Upper lobe of left lung (tissue), 6 donors: ENCODE measurements around the gene SST. TPM values are rescaled to one million over a fixed set of nuclear protein-coding genes. Genes with fewer than 3 reads are reported as not detected.

Experiments used
- ATAC-seq, 2 donors: fragments of 200-7000 bp; cut with Tn5 transposase; one replicate each; pipeline ENCODE4 v1.9.1; 2022; ENCODE audit warnings: mild to moderate bottlenecking in 2 of 2, moderate library complexity in 2 of 2; ENCODE audit not compliant: low FRiP score in 2 of 2
- DNase-seq, 2 donors: peaks; one replicate each; pipeline ENCODE4 v3.0.0-alpha.2; 2019 to 2020
- H3K27ac ChIP-seq, 4 donors: fragments of 200-600 bp; sonication (generic); one replicate each; pipeline ENCODE4 v1.5.1; 2016 to 2019
- H3K27me3 ChIP-seq, 4 donors: fragments of 200-600 bp; sonication (generic); one replicate each; pipeline ENCODE4 v1.5.1; 2017 to 2019
- H3K36me3 ChIP-seq, 4 donors: fragments of 200-600 bp; sonication (generic); one replicate each; pipeline ENCODE4 v1.5.1; 2016 to 2019
- H3K4me1 ChIP-seq, 4 donors: fragments of 200-600 bp; sonication (generic); one replicate each; pipeline ENCODE4 v1.5.1; 2018 to 2019
- H3K4me3 ChIP-seq, 4 donors: fragments of 200-600 bp; sonication (generic); one replicate each; pipeline ENCODE4 v1.5.1; 2017 to 2019; ENCODE audit warnings: mild to moderate bottlenecking in 2 of 4, moderate library complexity in 1 of 4
- H3K9me3 ChIP-seq, 4 donors: fragments of 200-600 bp; sonication (generic); one replicate each; pipeline ENCODE4 v1.5.1; 2018 to 2019
- EP300 ChIP-seq, 4 donors: sonication (generic); formaldehyde crosslinking; IDR thresholded peaks; one replicate each; pipeline ENCODE4 v1.5.1; 2017; ENCODE audit warnings: antibody characterized with exemption in 4 of 4, control low read depth in 2 of 4
- POLR2A ChIP-seq, 4 donors: fragments of 450-650 bp; IDR thresholded peaks; one replicate each; pipeline ENCODE4 v1.5.1; 2016 to 2017; ENCODE audit warnings: antibody characterized with exemption in 4 of 4, mild to moderate bottlenecking in 2 of 4
- POLR2AphosphoS5 ChIP-seq, 2 donors: sonication (generic); formaldehyde crosslinking; IDR thresholded peaks; one replicate each; pipeline ENCODE4 v1.5.1; 2017; ENCODE audit warnings: antibody characterized with exemption in 2 of 2
- WGBS, 2 donors: methylation state at CpG; one replicate each; pipeline ENCODE4 v1.1.5; 2017 to 2018; 5-methylcytosine and 5-hydroxymethylcytosine counted together
- total RNA-seq, 6 donors: library from RNA; depleted of rRNA in 4 of 6; stranded (reverse); fragments of >200 nt in 4 of 6; gene quantifications; one replicate each; pipeline versions ENCODE4 v1.1.0 to v1.2.1, GENCODE V29; 2016 to 2021
- TF ChIP-seq, protein P1 (sequence below), 6 experiments: fragments of 450-650 bp in 4 of 6; fragments of 200-600 bp in 2 of 6; sonication (generic) in 2 of 6; IDR thresholded peaks; one replicate each; pipeline ENCODE4 v1.5.1; 2016 to 2019; ENCODE audit warnings: antibody characterized with exemption in 6 of 6
- donor health status: DM: no; HTN: no; CAD: no; lungs with moderate emphysema.
- donor health status: DM: no; HTN: yes; CAD: no; lungs with severe emphysema.

SST gene
- total RNA-seq, 6 donors from 2014 or later: not detected

DNA sequence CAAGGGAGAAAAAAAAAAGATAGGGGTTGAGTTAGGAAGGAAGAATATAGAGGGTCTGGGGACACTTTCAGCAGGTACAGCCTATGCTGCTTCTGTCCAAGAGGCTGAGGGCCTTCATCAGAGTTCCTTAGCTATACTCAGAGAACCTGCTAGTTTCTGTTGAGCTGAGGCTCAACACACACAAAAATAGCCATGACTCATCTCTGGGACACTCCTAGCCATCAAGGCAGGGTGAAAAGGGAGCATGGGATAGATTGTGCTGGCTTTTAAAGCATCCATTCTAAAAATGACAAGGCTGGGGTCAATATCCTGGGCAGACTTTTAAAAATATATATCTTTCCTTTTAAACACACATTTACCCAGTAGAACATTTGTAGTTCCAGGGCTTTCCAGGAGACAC is 35.0 kb upstream of the SST start:
- H3K9me3 ChIP-seq: no peaks in the 10 kb centered on the region
- ATAC-seq (no peak), DNase-seq (no peak)
- no peak overlapping the region for H3K27ac ChIP-seq
- H3K4me1 ChIP-seq: peaks cover 0 to 4% (median 0%) of the 10 kb centered on the region in 4 donors
- no peak overlapping the region for H3K4me3 ChIP-seq
- TF ChIP-seq, protein P1, sequence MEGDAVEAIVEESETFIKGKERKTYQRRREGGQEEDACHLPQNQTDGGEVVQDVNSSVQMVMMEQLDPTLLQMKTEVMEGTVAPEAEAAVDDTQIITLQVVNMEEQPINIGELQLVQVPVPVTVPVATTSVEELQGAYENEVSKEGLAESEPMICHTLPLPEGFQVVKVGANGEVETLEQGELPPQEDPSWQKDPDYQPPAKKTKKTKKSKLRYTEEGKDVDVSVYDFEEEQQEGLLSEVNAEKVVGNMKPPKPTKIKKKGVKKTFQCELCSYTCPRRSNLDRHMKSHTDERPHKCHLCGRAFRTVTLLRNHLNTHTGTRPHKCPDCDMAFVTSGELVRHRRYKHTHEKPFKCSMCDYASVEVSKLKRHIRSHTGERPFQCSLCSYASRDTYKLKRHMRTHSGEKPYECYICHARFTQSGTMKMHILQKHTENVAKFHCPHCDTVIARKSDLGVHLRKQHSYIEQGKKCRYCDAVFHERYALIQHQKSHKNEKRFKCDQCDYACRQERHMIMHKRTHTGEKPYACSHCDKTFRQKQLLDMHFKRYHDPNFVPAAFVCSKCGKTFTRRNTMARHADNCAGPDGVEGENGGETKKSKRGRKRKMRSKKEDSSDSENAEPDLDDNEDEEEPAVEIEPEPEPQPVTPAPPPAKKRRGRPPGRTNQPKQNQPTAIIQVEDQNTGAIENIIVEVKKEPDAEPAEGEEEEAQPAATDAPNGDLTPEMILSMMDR (IDR thresholded peaks at IDR 0.05): no peak
- TF ChIP-seq POLR2A (IDR thresholded peaks at IDR 0.05) (no peak), EP300 (IDR thresholded peaks at IDR 0.05) (no peak), POLR2AphosphoS5 (IDR thresholded peaks at IDR 0.05) (no peak)
- H3K27me3 ChIP-seq: no peaks in the 10 kb centered on the region
- no peaks in the 10 kb centered on the region for H3K36me3 ChIP-seq

DNA sequence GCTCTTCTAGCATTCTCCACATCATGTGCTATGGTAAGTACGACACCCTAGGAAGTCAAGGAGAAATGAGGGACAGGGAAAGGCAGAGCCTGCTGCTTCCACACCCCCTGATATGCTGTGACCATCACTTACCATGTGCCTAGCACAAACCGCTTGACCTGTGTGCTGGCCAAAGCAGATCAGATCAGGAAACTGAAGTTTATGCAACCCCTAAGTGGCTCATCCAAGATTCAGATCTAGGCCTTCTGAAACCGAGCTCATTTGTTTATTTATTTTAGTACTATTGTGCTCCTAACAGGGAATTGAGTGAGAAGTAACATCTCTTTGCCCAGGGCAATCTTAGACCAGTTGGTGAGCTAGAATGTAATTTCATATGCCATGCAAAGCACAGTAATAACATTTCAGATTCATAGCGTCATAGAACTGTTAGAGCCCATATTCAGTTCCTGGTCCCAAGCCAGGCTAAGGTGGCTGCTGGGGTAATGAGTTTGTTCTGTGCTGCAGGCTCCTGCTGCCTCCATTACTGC is 32.4 kb upstream of the SST start, which contains the start of gene RTP2:
Gene RTP2 (minus strand): TSS at position 51 of the 527 bp plus-strand sequence. CDS start 429 bp downstream, outside the sequence.
- TF ChIP-seq, protein P1 (IDR thresholded peaks at IDR 0.05): no peak
- TF ChIP-seq POLR2AphosphoS5 (IDR thresholded peaks at IDR 0.05): no peak
- no peak for TF ChIP-seq EP300 (IDR thresholded peaks at IDR 0.05)
- no peak for TF ChIP-seq POLR2A (IDR thresholded peaks at IDR 0.05)
- Histone ChIP-seq H3K27me3 (no peaks in the 10 kb centered on the region), H3K27ac (no peak within 1 kb of the TSS), H3K9me3 (no peaks in the 10 kb centered on the region), H3K4me1 (peaks cover 0 to 4% (median 0%) of the 10 kb centered on the region in 4 donors), H3K36me3 (no peaks in the 10 kb centered on the region), H3K4me3 (no peak within 1 kb of the TSS)
- 37 to 43% methylated on average over 3 to 4 of the region's 4 CpGs for WGBS, 2 donors
- ATAC-seq (no peak), DNase-seq (no peak)

DNA sequence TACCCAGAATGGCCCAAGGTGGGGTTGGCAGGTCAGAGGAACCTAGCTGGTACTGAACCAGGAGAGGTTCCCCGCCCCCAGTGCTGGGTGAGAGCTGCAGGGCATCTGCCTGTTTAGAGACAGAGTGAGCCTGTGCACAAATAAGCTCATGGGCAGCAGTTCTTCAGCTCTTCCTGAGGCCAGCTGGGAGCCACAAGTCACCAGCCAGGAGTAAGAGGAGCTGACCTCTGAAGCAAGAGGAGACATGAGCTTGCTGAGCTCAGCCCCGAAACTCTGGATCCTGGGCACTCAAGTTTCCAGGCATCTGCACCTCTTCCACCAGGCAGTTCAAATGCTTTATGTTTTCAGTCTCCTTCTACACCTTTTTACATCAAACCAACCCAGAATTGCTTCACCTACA is 30.1 kb upstream of the SST start:
- H3K4me1 ChIP-seq: peaks cover 0 to 4% (median 0%) of the 10 kb centered on the region in 4 donors
- no peak for DNase-seq
- WGBS, 2 donors: 100% methylated on average over 2 of the region's 2 CpGs

DNA sequence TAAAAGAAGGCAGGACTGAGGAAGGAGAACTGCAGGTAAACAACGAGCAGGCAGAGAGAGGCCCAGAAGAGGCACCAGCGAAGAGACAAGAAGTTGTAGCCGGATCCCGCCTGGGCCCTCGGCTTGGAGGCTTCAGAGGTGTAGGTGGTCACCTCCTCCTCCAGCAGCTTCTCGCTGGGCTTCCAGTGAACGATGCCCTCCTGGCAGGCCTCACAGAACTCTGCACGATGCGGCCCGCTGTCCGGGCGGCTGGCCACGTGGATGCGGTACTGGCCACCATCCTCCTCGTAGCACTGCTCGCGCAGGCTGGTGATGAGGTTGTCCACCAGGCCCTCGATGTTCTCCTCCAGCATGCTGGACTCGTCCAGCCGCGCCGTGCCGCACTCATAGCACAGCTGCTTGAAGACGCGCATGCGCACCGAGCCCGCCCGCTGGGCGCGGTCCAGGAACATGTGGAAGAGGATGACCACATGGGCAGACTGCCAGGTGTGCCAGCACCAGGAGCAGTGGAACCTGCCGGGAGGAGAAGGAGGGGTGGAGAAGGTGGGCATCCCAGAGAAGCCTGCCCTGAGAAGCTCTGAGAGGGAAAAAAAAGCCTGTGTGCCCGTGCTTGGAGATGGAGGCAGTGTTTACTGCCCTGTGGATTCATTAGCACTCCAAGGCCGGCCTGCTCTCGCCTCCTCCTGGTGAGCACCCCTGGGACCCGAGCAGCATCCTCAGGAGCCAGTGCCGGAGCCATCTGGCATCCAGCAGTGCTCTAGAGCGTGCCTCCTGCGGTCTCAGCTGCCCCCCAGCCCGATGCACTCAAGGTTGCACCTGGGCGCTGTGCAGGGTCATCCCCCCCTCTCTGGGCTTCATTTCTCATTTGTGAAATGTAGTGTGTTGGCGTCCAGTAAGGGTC is 28.6 kb upstream of the SST start:
- H3K9me3 ChIP-seq: no peaks in the 10 kb centered on the region
- ATAC-seq (no peak), DNase-seq (peak in 1 of 2 donors; percentile 76)
- WGBS, 2 donors: 89 to 93% methylated on average over 35 to 39 of the region's 42 CpGs
- no peak overlapping the region for H3K4me3 ChIP-seq
- H3K27ac ChIP-seq: no peak overlapping the region
- H3K27me3 ChIP-seq: no peaks in the 10 kb centered on the region
- TF ChIP-seq, protein P1 (IDR thresholded peaks at IDR 0.05): no peak
- no peak for TF ChIP-seq POLR2AphosphoS5 (IDR thresholded peaks at IDR 0.05)
- no peak for TF ChIP-seq POLR2A (IDR thresholded peaks at IDR 0.05)
- TF ChIP-seq EP300 (IDR thresholded peaks at IDR 0.05): no peak
- peaks cover 0 to 4% (median 0%) of the 10 kb centered on the region in 4 donors for H3K4me1 ChIP-seq
- no peaks in the 10 kb centered on the region for H3K36me3 ChIP-seq

More for the DNA sequence above, 30.1 kb upstream of the SST start:
- Histone ChIP-seq H3K4me3 (no peak overlapping the region), H3K9me3 (no peaks in the 10 kb centered on the region), H3K27me3 (no peaks in the 10 kb centered on the region), H3K27ac (no peak overlapping the region), H3K36me3 (no peaks in the 10 kb centered on the region)
- no peak for ATAC-seq
- TF ChIP-seq POLR2AphosphoS5 (IDR thresholded peaks at IDR 0.05): no peak
- TF ChIP-seq, protein P1 (IDR thresholded peaks at IDR 0.05): no peak
